GM10266 (cell line): ENCODE results near the gene ROCK2.
"Not testable (repeated sequence)": the region's sequence is repeated elsewhere in the genome, so short reads cannot be mapped to it uniquely, and the experiment has no call there.

Source experiments
- DNase-seq: peaks from one replicate; pipeline ENCODE4 v3.0.0; 2012; ENCODE audit errors: extremely low spot score
- TF ChIP-seq, protein P1 (sequence below): IDR thresholded peaks from 2 replicates; pipeline ENCODE4 v1.5.1; 2012; ENCODE audit warnings: mild to moderate bottlenecking, low read depth; ENCODE audit not compliant: control insufficient read depth, insufficient read depth; ENCODE audit errors: missing control alignments

The ROCK2 gene

GRCh38 chr2:11263177-11263576 lies 81.3 kb downstream of the ROCK2 start:
- TF ChIP-seq, protein P1, sequence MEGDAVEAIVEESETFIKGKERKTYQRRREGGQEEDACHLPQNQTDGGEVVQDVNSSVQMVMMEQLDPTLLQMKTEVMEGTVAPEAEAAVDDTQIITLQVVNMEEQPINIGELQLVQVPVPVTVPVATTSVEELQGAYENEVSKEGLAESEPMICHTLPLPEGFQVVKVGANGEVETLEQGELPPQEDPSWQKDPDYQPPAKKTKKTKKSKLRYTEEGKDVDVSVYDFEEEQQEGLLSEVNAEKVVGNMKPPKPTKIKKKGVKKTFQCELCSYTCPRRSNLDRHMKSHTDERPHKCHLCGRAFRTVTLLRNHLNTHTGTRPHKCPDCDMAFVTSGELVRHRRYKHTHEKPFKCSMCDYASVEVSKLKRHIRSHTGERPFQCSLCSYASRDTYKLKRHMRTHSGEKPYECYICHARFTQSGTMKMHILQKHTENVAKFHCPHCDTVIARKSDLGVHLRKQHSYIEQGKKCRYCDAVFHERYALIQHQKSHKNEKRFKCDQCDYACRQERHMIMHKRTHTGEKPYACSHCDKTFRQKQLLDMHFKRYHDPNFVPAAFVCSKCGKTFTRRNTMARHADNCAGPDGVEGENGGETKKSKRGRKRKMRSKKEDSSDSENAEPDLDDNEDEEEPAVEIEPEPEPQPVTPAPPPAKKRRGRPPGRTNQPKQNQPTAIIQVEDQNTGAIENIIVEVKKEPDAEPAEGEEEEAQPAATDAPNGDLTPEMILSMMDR: no peak
- no peak for DNase-seq

GRCh38 chr2:11262438-11262837 lies 82.0 kb downstream of the ROCK2 start:
- DNase-seq: not testable (repeated sequence)

DNA sequence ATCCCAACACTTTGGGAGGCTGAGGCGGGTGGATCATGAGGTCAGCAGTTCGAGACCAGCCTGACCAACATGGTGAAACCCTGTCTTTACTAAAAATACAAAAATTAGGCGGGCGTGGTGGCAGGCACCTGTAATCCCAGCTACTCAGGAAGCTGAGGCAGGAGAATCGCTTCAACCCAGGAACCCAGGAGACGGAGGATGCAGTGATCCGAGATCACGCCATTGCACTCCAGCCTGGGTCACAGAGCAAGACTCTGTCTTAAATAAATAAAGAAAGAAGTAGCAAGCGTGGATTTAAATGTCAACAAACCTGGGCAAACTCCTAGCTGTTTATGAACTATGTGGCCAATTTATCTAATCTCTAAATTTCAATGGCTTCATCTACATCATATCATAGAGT lies 82.9 kb downstream of the ROCK2 start:
- DNase-seq: not testable (repeated sequence)

GRCh38 chr2:11260979-11261378 lies 83.5 kb downstream of the ROCK2 start:
- TF ChIP-seq, protein P1: no peak
- no peak for DNase-seq

DNA sequence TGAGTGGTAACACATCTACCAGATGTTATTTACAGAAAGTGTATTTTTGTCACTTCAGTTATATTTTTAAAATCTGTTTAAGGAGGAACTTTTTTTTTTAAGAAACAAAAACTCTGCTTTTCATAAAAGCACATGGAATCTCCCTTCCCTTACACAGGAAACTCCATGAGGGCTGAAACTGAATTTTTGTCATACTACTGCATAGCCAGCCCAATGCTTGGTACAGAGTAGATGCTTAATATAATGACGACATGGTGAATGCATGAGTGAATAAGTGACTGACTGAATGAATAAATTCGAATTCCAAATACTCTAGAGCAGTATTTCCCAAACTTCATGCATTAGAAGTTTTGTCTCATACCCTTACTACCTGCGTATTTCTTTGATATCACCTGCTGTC lies 86.5 kb downstream of the ROCK2 start:
- TF ChIP-seq, protein P1: no peak
- DNase-seq: no peak

- TF ChIP-seq, protein P1: no peak
- DNase-seq: no peak
These were observed 87.4 kb downstream of the ROCK2 start for GRCh38 chr2:11257078-11257477.

- no peak for DNase-seq
- TF ChIP-seq, protein P1: no peak
These were observed 88.3 kb downstream of the ROCK2 start for GRCh38 chr2:11256166-11256565.

DNA sequence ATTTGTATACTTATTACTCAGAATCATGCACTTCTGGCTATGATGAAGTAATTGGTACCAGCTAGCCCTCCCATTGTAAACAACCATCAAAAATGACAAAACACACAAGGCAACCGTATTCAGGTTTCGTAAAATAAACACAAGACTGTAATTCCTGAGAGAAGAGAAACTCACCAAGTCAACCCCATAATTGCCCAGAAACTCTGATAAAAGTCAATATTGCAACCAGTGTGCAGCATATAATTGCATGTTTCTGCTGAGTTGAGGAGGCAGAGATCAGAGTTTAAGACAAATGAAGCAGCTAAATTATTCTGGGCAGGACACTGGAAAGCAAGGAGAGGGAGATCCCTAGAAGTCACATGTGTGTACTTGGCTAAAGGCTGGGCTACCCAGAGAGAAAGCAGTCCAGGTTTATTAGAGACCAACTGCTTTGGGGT lies 90.3 kb downstream of the ROCK2 start:
- TF ChIP-seq, protein P1: no peak
- DNase-seq: no peak

DNA sequence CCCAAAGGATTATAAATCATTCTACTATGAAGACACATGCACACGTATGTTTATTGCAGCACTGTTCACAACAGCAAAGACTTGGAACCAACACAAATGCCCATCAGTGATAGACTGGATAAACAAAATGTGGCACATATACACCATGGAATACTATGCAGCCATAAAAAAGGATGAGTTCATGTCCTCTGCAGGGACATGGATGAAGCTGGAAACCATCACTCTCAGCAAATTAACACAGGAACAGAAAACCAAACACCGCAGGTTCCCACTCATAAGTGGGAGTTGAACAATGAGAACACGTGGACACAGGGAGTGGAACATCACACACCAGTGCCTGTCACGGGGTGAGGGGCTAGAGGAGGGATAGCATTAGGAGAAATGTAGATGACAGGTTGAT lies 92.0 kb downstream of the ROCK2 start:
- DNase-seq: not testable (repeated sequence)
